Endothelial cell of umbilical vein (primary cell): Measurements from ENCODE around the gene DDX43. TPM values are rescaled to one million over a fixed set of nuclear protein-coding genes. Genes with fewer than 3 reads are reported as not detected.

Experiments
- BruUV-seq: library from RNA; stranded (reverse); fragments of 400-500 nt; replicated peaks from 2 replicates; lab custom pipeline; 2021; lab: Mats Ljungman, UMichigan
- CTCF ChIA-PET: fragments of 300-600, 350-600 bp; sonication (Branson Sonifier 250); formaldehyde crosslinking; loops from one replicate; lab custom pipeline; 2021; ENCODE audit warnings: antibody characterized with exemption, inconsistent platforms; lab: Charles Lee
- POLR2A ChIA-PET: fragments of 300-600, 350-600 bp; sonication (Branson Sonifier 250); formaldehyde crosslinking; loops from one replicate; lab custom pipeline; 2021; ENCODE audit warnings: antibody characterized with exemption, inconsistent platforms; lab: Charles Lee
- DNase-seq: peaks from one replicate; pipeline ENCODE4 v3.0.0-alpha.2; 2011; ENCODE audit warnings: low read depth, low spot score
- FAIRE-seq: peaks from 2 replicates; lab custom pipeline; 2011; peaks lifted over from hg19 to GRCh38; lab: Jason Lieb, UNC
- H2AFZ ChIP-seq: 2 replicates; pipeline ENCODE4 v1.6.0; 2012; ENCODE audit warnings: low read depth, low read length, control low read depth, inconsistent platforms
- H3K27ac ChIP-seq: 2 replicates; pipeline ENCODE4 v1.5.1; 2011; ENCODE audit warnings: low read depth, mild to moderate bottlenecking, control low read depth, low read length, moderate library complexity; ENCODE audit not compliant: insufficient read depth
- H3K27me3 ChIP-seq, 2 experiments: 2 replicates each; pipeline versions ENCODE4 v1.6.0 to v1.6.1; 2011; ENCODE audit warnings: low read length in 2 of 2, mixed read lengths in 1 of 2; ENCODE audit not compliant: control insufficient read depth in 2 of 2, insufficient read depth in 2 of 2
- H3K36me3 ChIP-seq, 2 experiments: 2 replicates in 1 of 2; 3 replicates in 1 of 2; pipeline ENCODE4 v1.5.1; 2011; ENCODE audit warnings: low read length in 2 of 2, mild to moderate bottlenecking in 1 of 2, moderate library complexity in 1 of 2; ENCODE audit not compliant: control insufficient read depth in 2 of 2, insufficient read depth in 2 of 2; ENCODE audit errors: extremely low read depth in 1 of 2
- H3K4me1 ChIP-seq: 3 replicates; pipeline ENCODE4 v1.5.1; 2011; ENCODE audit warnings: mild to moderate bottlenecking, low read length; ENCODE audit not compliant: control insufficient read depth, insufficient read depth; ENCODE audit errors: extremely low read depth
- H3K4me2 ChIP-seq: 2 replicates; pipeline ENCODE4 v1.6.1; 2011; ENCODE audit warnings: low read length, control low read depth, mixed read lengths; ENCODE audit not compliant: insufficient read depth
- H3K4me3 ChIP-seq, 3 experiments: fragments of 200-600 bp in 1 of 3; sonication (generic), shearing (Covaris generic) in 1 of 3; replicated peaks in 1 of 3; 2 replicates each; pipeline ENCODE4 v1.5.1; 2011 to 2016; ENCODE audit warnings: control low read depth in 3 of 3, low read length in 3 of 3, mild to moderate bottlenecking in 2 of 3, inconsistent platforms in 1 of 3, low read depth in 1 of 3, moderate library complexity in 1 of 3; ENCODE audit not compliant: insufficient read depth in 1 of 3
- H3K79me2 ChIP-seq: 2 replicates; pipeline ENCODE4 v1.6.0; 2012; ENCODE audit warnings: low read length, inconsistent platforms; ENCODE audit not compliant: control insufficient read depth, insufficient read depth
- H3K9ac ChIP-seq: replicated peaks from 2 replicates; pipeline ENCODE3; 2011; ENCODE audit warnings: low read length, control low read depth; ENCODE audit not compliant: insufficient read depth; ENCODE audit errors: extremely low read depth
- H3K9me1 ChIP-seq: replicated peaks from 3 replicates; pipeline ENCODE4 v1.6.0; 2011; ENCODE audit warnings: mild to moderate bottlenecking, low read length; ENCODE audit not compliant: control insufficient read depth, insufficient read depth; ENCODE audit errors: extremely low read depth
- H3K9me3 ChIP-seq: replicated peaks from 2 replicates; pipeline ENCODE4 v1.5.1; 2012; ENCODE audit warnings: low read length, inconsistent platforms; ENCODE audit not compliant: control insufficient read depth, insufficient read depth
- H4K20me1 ChIP-seq: replicated peaks from 2 replicates; pipeline ENCODE3; 2011; ENCODE audit warnings: mild to moderate bottlenecking, low read length; ENCODE audit not compliant: control insufficient read depth, insufficient read depth; ENCODE audit errors: extremely low read depth
- CTCF ChIP-seq, 2 donors: IDR thresholded peaks; 1 replicate in 1 of 2; 2 replicates in 1 of 2; pipeline ENCODE4 v1.5.1; 2011; ENCODE audit warnings: low read length in 2 of 2, mild to moderate bottlenecking in 2 of 2, moderate library complexity in 2 of 2, control low read depth in 1 of 2, inconsistent platforms in 1 of 2, low read depth in 1 of 2; ENCODE audit not compliant: insufficient read depth in 1 of 2; ENCODE audit errors: extremely low read depth in 1 of 2
- EZH2 ChIP-seq: IDR thresholded peaks from 2 replicates; pipeline ENCODE4 v1.6.1; 2012; ENCODE audit warnings: borderline replicate concordance, low read depth, mild to moderate bottlenecking, moderate library complexity, low read length, inconsistent platforms; ENCODE audit not compliant: severe bottlenecking
- FOS ChIP-seq: IDR thresholded peaks from 2 replicates; pipeline ENCODE4 v1.6.1; 2011; ENCODE audit warnings: mild to moderate bottlenecking, low read length, moderate library complexity, borderline replicate concordance; ENCODE audit not compliant: insufficient read depth
- GATA2 ChIP-seq: IDR thresholded peaks from 2 replicates; pipeline ENCODE4 v1.7.0; 2011; ENCODE audit warnings: low read depth, mild to moderate bottlenecking, moderate library complexity, mixed read lengths, low read length; ENCODE audit not compliant: insufficient read length, insufficient read depth
- JUN ChIP-seq: IDR thresholded peaks from 2 replicates; pipeline ENCODE4 v1.6.1; 2011; ENCODE audit warnings: borderline replicate concordance, low read depth; ENCODE audit not compliant: insufficient read length, insufficient read depth
- MYC ChIP-seq: IDR thresholded peaks from one replicate; pipeline ENCODE4 v1.6.1; 2011; ENCODE audit warnings: mild to moderate bottlenecking, low read depth, low read length
- POLR2A ChIP-seq: IDR thresholded peaks from 2 replicates; pipeline ENCODE4 v1.6.1; 2012; ENCODE audit warnings: low read depth, mild to moderate bottlenecking, control low read depth, low read length
- POLR2AphosphoS5 ChIP-seq: IDR thresholded peaks from 2 replicates; pipeline ENCODE4 v1.6.1; 2012; ENCODE audit warnings: low read depth, mild to moderate bottlenecking, control low read depth, low read length, moderate library complexity; ENCODE audit not compliant: insufficient read depth
- dilution Hi-C: fragments of 300-500 bp; cut with MboI; formaldehyde crosslinking; loops from one replicate; pipeline ENCODE4 v1.15.0; 2019; ENCODE audit warnings: low sequenced_read_pairs; ENCODE audit not compliant: extremely low pct_ligation_motif_present
- intact Hi-C: fragments of 100-400 bp; cut with micrococcal nuclease; formaldehyde crosslinking; loops from one replicate; pipeline ENCODE4 v1.10.0; 2022
- polyA plus RNA-seq, 4 experiments: library from polyadenylated mRNA; depleted of rRNA in 3 of 4; stranded (reverse) in 3 of 4; unstranded in 1 of 4; fragments of >200 nt; gene quantifications; 2 replicates each; pipeline versions ENCODE4 v1.2.1 to v1.2.3, GENCODE V29; 2011 to 2012; ENCODE audit warnings: missing spikeins in 1 of 4
- total RNA-seq: library from RNA; stranded (reverse); gene quantifications from 2 replicates; pipeline ENCODE4 v1.2.3, GENCODE V29; 2021
- TF ChIP-seq, protein P1 (sequence below): IDR thresholded peaks from 2 replicates; pipeline ENCODE4 v1.6.1; 2011; ENCODE audit not compliant: insufficient read depth, insufficient read length

Gene DDX43
- total and polyA plus RNA-seq, 2 donors (not counting 3 experiments of a cell fraction or from before 2014, with no cell fraction given) = 0.95 to 1.2 TPM

DNA sequence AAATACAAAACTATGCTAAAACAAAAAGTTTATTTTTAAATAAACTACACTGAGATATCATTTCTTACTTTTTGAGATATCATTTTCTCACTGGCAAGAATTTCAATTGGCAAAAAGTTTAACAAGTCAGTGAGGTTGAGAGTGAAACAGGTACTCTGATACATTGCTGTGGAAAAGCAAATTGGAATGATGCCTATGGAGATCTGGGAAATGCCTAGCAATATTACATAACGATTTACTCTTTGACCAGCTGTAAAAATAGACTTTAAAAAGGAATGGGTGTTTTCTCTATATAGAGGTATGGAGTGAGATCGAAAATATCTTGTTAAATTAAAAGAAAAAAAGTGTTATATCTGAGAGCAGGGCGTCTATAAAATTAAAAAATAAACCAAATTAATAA is 40.6 kb downstream of the DDX43 start:
- Histone ChIP-seq H3K27ac (no peak overlapping the region), H3K4me1 (no peaks in the 10 kb centered on the region), H3K9ac (no peak overlapping the region), H3K4me2 (no peak overlapping the region), H3K9me1 (no peaks in the 10 kb centered on the region), H3K9me3 (no peaks in the 10 kb centered on the region), H2AFZ (no peak overlapping the region), H3K27me3 (no peaks in the 10 kb centered on the region), H3K36me3 (peaks cover 0 to 6% of the 10 kb centered on the region in 2 experiments), H3K4me3 (no peak overlapping the region), H3K79me2 (no peaks in the 10 kb centered on the region), H4K20me1 (no peaks in the 10 kb centered on the region)
- TF ChIP-seq CTCF (IDR thresholded peaks at IDR 0.05; ENCODE audit: extremely low read depth in 1 of 2, insufficient read depth in 1 of 2, low read depth in 1 of 2, low read length in 2 of 2) (no peak), POLR2AphosphoS5 (no peak), EZH2 (no peak), MYC (no peak), GATA2 (no peak), JUN (no peak), POLR2A (no peak), FOS (no peak)
- TF ChIP-seq, protein P1, sequence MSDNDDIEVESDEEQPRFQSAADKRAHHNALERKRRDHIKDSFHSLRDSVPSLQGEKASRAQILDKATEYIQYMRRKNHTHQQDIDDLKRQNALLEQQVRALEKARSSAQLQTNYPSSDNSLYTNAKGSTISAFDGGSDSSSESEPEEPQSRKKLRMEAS = no peak
- POLR2A ChIA-PET = no interaction called here
- CTCF ChIA-PET = no interaction called here
- intact Hi-C loops (no loop called here), dilution Hi-C loops (no loop called here)
- no peak for DNase-seq
- FAIRE-seq = no peak
- no TSS peak for BruUV-seq
